Panc1 (cell line): ENCODE data around the gene DPYD. TPM values are rescaled to one million over a fixed set of nuclear protein-coding genes. Genes with fewer than 3 reads are reported as not detected.

ENCODE experiments used
- ATAC-seq: fragments of 200-7000 bp; cut with Tn5 transposase; 2 replicates; pipeline ENCODE4 v1.9.1; 2020; ENCODE audit warnings: mild to moderate bottlenecking, moderate library complexity
- BruUV-seq: library from RNA; stranded (reverse); fragments of 400-500 nt; replicated peaks from 2 replicates; lab custom pipeline; 2021; lab: Mats Ljungman, UMichigan
- CTCF ChIA-PET: fragments of 300-600 bp; sonication (Branson Sonifier 250); formaldehyde crosslinking; loops from one replicate; lab custom pipeline; 2022; ENCODE audit warnings: antibody characterized with exemption; lab: Charles Lee
- POLR2A ChIA-PET: fragments of 300-600 bp; sonication (Branson Sonifier 250); formaldehyde crosslinking; loops from one replicate; lab custom pipeline; 2022; ENCODE audit warnings: antibody characterized with exemption; lab: Charles Lee
- DNase-seq: peaks from one replicate; pipeline ENCODE4 v3.0.0-alpha.2; 2010; ENCODE audit warnings: low read depth, low spot score
- H3K27ac ChIP-seq: 2 replicates; pipeline ENCODE4 v1.5.1; 2011; ENCODE audit warnings: mild to moderate bottlenecking, low read length, inconsistent platforms
- H3K27me3 ChIP-seq: fragments of 200-500 bp; sonication (Bioruptor generic); 2 replicates; pipeline ENCODE4 v1.6.0; 2014; ENCODE audit warnings: low read length, inconsistent platforms; ENCODE audit not compliant: control insufficient read depth, insufficient read depth
- H3K36me3 ChIP-seq: fragments of 200-500 bp; sonication (Bioruptor generic); 2 replicates; pipeline ENCODE4 v1.5.1; 2014; ENCODE audit warnings: inconsistent platforms, mild to moderate bottlenecking, low read length, moderate library complexity; ENCODE audit not compliant: control insufficient read depth, insufficient read depth
- H3K4me1 ChIP-seq: 2 replicates; pipeline ENCODE4 v1.5.1; 2011; ENCODE audit warnings: inconsistent platforms, mild to moderate bottlenecking, low read length, moderate library complexity; ENCODE audit not compliant: control insufficient read depth, insufficient read depth
- H3K4me3 ChIP-seq, 2 experiments: 2 replicates each; pipeline ENCODE4 v1.5.1; 2011 to 2012; ENCODE audit warnings: low read depth in 2 of 2, low read length in 2 of 2, mild to moderate bottlenecking in 2 of 2, inconsistent platforms in 1 of 2, moderate library complexity in 1 of 2
- H3K9me3 ChIP-seq: fragments of 200-500 bp; sonication (Bioruptor generic); 2 replicates; pipeline ENCODE4 v1.5.1; 2014; ENCODE audit warnings: low read depth, mild to moderate bottlenecking, inconsistent platforms, low read length, moderate library complexity; ENCODE audit not compliant: control insufficient read depth, insufficient read depth
- CTCF ChIP-seq: fragments of 450-650 bp; IDR thresholded peaks from 2 replicates; pipeline ENCODE4 v1.5.1; 2017; ENCODE audit warnings: mild to moderate bottlenecking
- POLR2AphosphoS5 ChIP-seq: IDR thresholded peaks from 2 replicates; pipeline ENCODE4 v1.6.1; 2012; ENCODE audit warnings: mild to moderate bottlenecking, low read depth, low read length, moderate library complexity
- REST ChIP-seq, 2 experiments: IDR thresholded peaks; 2 replicates each; pipeline ENCODE4 v1.6.1; 2011 to 2012; ENCODE audit warnings: low read depth in 2 of 2, control low read depth in 1 of 2, low read length in 1 of 2, mild to moderate bottlenecking in 1 of 2, moderate library complexity in 1 of 2; ENCODE audit not compliant: insufficient read depth in 1 of 2
- SIN3A ChIP-seq: IDR thresholded peaks from 2 replicates; pipeline ENCODE4 v1.6.1; 2012; ENCODE audit warnings: low read depth, mild to moderate bottlenecking, low read length, moderate library complexity, borderline replicate concordance; ENCODE audit not compliant: insufficient read depth
- TCF7L2 ChIP-seq: IDR thresholded peaks from 2 replicates; pipeline ENCODE4 v1.6.1; 2011; ENCODE audit warnings: mild to moderate bottlenecking, low read depth, low read length, inconsistent platforms
- in situ Hi-C: cut with HindIII; loops from 2 replicates; pipeline ENCODE4 v1.10.0; 2016; ENCODE audit warnings: low sequenced_read_pairs, low pct_unique_long_range_greater_than_20kb
- intact Hi-C: fragments of 100-400 bp; cut with micrococcal nuclease; formaldehyde crosslinking; loops from one replicate; pipeline ENCODE4 v1.10.0; 2022; ENCODE audit not compliant: unreplicated experiment
- total RNA-seq: library from RNA; stranded (reverse); gene quantifications from one replicate; pipeline ENCODE4 v1.2.1, GENCODE V29; 2021; ENCODE audit not compliant: unreplicated experiment

The DPYD gene
- total RNA-seq, 1 experiment from 2014 or later, result 2.0 TPM

GRCh38 chr1:97507863-97508262 lies 413.0 kb downstream of the DPYD start:
- TF ChIP-seq POLR2AphosphoS5 (no peak), SIN3A (no peak), CTCF (no peak), TCF7L2 (no peak), REST (IDR thresholded peaks at IDR 0.05; ENCODE audit: insufficient read depth in 1 of 2, low read depth in 2 of 2, low read length in 1 of 2) (no peak)
- H3K4me3 ChIP-seq, result no peak overlapping the region
- intact Hi-C loops (no loop called here), in situ Hi-C loops (no loop called here)
- no peaks in the 10 kb centered on the region for H3K27me3 ChIP-seq
- no peaks in the 10 kb centered on the region for H3K4me1 ChIP-seq
- CTCF ChIA-PET, result interaction anchor here (0.6 kb wide), 1 partner anchor 1182 kb away, joined by 6 read pairs; no protein-coding TSS in a partner anchor
- H3K9me3 ChIP-seq, result no peaks in the 10 kb centered on the region
- BruUV-seq, result no TSS peak
- no peak overlapping the region for H3K27ac ChIP-seq
- DNase-seq (no peak), ATAC-seq (no peak)
- H3K36me3 ChIP-seq, result no peaks in the 10 kb centered on the region
- POLR2A ChIA-PET, result no interaction called here

- TF ChIP-seq REST (IDR thresholded peaks at IDR 0.05; ENCODE audit: insufficient read depth in 1 of 2, low read depth in 2 of 2, low read length in 1 of 2) (no peak), POLR2AphosphoS5 (no peak), CTCF (no peak), TCF7L2 (no peak), SIN3A (no peak)
- Histone ChIP-seq H3K9me3 (no peaks in the 10 kb centered on the region), H3K4me3 (no peak overlapping the region), H3K36me3 (no peaks in the 10 kb centered on the region), H3K27me3 (no peaks in the 10 kb centered on the region), H3K4me1 (no peaks in the 10 kb centered on the region), H3K27ac (no peak overlapping the region)
- DNase-seq, result no peak
- POLR2A ChIA-PET, result no interaction called here
- intact Hi-C loops (no loop called here), in situ Hi-C loops (no loop called here)
- CTCF ChIA-PET, result no interaction called here
- BruUV-seq, result no TSS peak
- no peak for ATAC-seq
These were observed 414.5 kb downstream of the DPYD start for GRCh38 chr1:97506368-97506767.
